ENCODE data around the gene SETBP1. TPM values are rescaled to one million over a fixed set of nuclear protein-coding genes. Genes with fewer than 3 reads are reported as not detected.

The SETBP1 gene
- total RNA-seq, 4 donors from 2014 or later: 15.6 to 27.3 (median 19.1) TPM

DNA sequence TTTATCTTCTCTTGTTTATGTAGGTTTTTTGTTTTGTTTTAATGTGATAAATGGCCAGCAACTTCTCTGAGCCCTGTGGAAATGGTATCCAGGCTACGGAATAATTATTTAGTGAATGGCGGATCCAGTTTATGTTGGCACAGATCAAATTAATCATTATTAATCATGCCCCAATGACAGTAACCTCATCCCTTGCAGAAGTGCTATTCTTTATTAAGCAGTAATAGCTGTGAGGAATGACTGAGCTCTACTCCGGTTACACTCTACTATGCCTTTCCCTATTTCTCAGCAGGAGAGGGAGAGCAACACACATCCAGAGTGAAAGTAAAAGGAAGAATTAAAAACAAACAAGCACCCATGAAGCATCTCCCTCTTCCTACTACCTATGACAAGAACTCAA is 84.8 kb downstream of the SETBP1 start:
- TF ChIP-seq CTCF (IDR thresholded peaks at IDR 0.05; ENCODE audit: low read depth): no peak

GRCh38 chr18:44766450-44766849 is 85.8 kb downstream of the SETBP1 start:
- no peak for TF ChIP-seq CTCF (IDR thresholded peaks at IDR 0.05; ENCODE audit: low read depth)

- no peak for TF ChIP-seq CTCF (IDR thresholded peaks at IDR 0.05; ENCODE audit: low read depth)
Observed at GRCh38 chr18:44767807-44768206, 87.1 kb downstream of the SETBP1 start.

DNA sequence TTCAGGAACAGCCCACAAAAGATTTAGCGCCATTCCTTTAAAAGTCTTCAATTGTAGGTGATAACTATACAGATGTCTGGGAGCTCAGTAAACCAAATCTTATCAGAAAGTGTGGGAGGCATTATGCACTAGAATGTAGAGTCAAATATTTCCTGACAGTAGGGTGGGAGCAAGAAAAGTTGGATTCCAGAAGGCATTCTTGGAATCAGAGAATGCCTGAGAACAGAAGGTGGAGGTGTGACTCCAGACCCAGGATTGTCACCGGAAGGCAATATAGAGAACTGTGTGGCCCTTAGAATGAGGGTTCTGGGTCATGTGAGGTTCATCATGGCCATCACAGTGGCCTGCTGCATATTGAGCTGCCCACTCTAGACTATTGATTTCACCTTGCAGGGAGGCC is 90.0 kb downstream of the SETBP1 start:
- no peak for TF ChIP-seq CTCF (IDR thresholded peaks at IDR 0.05; ENCODE audit: low read depth)

- no peak for TF ChIP-seq CTCF (IDR thresholded peaks at IDR 0.05; ENCODE audit: low read depth)
Observed at GRCh38 chr18:44771572-44771955, 90.9 kb downstream of the SETBP1 start.

GRCh38 chr18:44771956-44772917 is 91.5 kb downstream of the SETBP1 start:
- no peak for TF ChIP-seq CTCF (IDR thresholded peaks at IDR 0.05; ENCODE audit: low read depth)

DNA sequence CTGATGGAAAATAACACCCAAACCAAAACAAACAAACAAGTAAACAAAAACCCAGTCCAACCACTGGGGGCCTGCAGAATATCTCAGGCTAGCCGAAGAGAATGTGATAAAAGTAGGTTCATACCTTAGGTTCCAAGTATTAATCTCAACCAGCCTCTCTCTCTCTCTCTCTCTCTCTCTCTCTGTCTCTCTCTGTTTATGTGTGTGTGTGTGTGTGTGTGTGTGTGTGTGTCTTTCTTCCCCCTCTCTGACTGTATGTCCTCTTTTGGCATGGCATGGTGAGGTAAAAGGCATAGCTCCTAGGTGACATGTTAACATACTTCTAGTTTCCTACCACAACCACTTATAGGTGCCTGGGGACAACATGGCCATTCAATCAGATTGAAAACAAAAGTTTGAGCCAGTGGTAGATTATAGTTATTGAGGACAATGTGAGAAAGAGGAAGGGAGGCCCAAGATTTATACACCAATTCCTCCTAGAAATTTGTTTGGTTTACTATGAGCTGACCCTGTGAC is 93.0 kb downstream of the SETBP1 start:
- no peak for TF ChIP-seq CTCF (IDR thresholded peaks at IDR 0.05; ENCODE audit: low read depth)
